Jurkat, Clone E6-1 (cell line): ENCODE data around the gene ATE1.
"Not testable (repeated sequence)": the region's sequence is repeated elsewhere in the genome, so short reads cannot be mapped to it uniquely, and the experiment has no call there.

ENCODE experiments used
- DNase-seq: peaks from one replicate; pipeline ENCODE4 v3.0.0-alpha.2; 2011; ENCODE audit warnings: low read depth, low spot score
- H3K4me3 ChIP-seq: 2 replicates; pipeline ENCODE4 v1.5.1; 2011; ENCODE audit warnings: mild to moderate bottlenecking, low read length, control low read depth, moderate library complexity

The ATE1 gene

DNA sequence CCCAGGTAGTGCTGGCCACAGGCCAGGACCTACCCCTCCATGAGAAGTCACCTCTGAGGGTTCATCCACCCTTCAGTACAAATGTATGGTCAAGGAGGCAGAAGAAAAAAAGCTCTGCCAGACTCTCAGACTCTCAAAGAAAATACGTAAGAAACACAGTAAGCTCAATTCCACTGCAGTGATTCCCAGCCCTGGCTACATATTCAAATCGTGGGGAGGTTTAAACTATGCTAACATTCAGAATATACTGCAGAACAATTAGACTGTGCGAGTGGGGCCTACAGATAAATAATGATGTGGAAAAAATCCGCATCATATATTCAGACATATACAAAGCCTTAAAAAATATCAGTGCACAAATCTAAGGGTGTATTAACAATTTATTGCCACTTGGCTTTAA, 162.6 kb downstream of the ATE1 start:
- no peak overlapping the region for H3K4me3 ChIP-seq
- DNase-seq: no peak

GRCh38 chr10:121764233-121764942, 163.4 kb downstream of the ATE1 start:
- DNase-seq: no peak
- no peak overlapping the region for H3K4me3 ChIP-seq

GRCh38 chr10:121757241-121757640, 170.6 kb downstream of the ATE1 start:
- not testable (repeated sequence) for H3K4me3 ChIP-seq, DNase-seq

DNA sequence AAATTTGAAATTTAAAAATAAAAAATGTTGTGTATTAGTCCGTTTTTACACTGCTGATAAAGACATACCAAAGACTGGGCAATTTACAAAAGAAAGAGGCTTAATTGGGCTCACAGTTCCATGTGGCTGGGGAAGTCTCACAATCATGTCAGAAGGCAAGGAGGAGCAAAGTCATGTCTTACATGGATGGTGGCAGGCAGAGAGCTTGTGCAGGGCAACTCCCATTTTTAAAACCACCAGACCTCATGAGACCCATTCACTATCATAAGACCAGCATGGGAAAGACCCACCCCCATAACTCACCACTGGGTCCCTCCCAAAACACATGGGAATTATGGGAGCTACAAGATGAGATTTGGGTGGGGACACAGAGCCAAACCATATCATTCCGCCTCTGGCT, 172.3 kb downstream of the ATE1 start:
- not testable (repeated sequence) for DNase-seq, H3K4me3 ChIP-seq

GRCh38 chr10:121754666-121755065, 173.2 kb downstream of the ATE1 start:
- DNase-seq: no peak
- no peak overlapping the region for H3K4me3 ChIP-seq

GRCh38 chr10:121753726-121754476, 173.9 kb downstream of the ATE1 start:
- DNase-seq: no peak
- H3K4me3 ChIP-seq: no peak overlapping the region

- no peak for DNase-seq
- no peak overlapping the region for H3K4me3 ChIP-seq
Measured at GRCh38 chr10:121751191-121751760, 176.6 kb downstream of the ATE1 start.

DNA sequence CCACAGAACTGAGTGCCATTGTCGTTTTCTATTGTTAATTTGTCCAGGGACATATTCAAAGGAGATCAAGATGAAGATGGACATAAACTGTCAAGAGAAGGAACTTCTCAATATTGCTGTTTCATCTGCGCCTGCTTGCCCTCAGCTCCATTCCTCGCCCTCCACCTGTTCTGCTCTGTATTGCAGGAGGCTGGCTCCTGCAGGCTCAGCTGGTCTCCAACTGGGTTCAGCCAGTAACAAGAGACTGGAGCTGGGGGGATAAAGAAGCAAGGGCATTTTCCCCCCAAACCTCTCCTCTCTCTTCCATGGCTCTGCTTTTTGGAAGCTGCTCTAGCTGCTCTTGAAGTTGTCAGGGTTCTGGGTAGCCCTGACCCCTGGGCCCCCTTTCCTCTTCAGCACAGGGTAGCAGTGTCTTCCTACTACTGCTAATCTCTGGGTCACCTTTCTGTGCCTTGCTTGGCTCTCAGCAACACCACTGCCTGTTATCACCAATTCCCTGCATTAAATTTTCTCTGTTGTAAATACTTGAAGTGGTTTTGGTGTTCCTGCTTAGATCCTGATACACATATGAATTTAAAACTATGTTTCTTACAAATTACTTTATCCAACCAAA, 180.6 kb downstream of the ATE1 start:
- no peak for DNase-seq
- no peak overlapping the region for H3K4me3 ChIP-seq

GRCh38 chr10:121741248-121741792, 186.5 kb downstream of the ATE1 start:
- DNase-seq: no peak
- no peak overlapping the region for H3K4me3 ChIP-seq

DNA sequence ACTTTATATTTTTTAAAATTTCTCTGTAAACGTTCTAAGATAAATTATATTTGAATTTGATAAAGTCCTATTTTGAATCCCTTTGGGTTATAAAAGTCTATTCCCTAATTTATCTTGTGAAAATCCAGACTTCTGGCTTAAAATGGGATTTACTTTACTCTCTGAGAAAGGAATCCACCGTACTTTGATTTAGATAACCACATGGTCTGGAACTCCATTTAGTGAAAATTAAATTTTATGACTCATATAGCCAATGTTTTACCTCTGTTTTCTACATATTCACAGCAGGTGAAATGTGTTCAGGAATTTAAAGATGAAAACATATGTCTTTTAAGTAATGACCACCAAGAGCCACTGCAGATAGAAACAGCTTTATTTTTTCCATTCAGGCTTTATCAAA, 187.8 kb downstream of the ATE1 start:
- no peak for DNase-seq
- no peak overlapping the region for H3K4me3 ChIP-seq

DNA sequence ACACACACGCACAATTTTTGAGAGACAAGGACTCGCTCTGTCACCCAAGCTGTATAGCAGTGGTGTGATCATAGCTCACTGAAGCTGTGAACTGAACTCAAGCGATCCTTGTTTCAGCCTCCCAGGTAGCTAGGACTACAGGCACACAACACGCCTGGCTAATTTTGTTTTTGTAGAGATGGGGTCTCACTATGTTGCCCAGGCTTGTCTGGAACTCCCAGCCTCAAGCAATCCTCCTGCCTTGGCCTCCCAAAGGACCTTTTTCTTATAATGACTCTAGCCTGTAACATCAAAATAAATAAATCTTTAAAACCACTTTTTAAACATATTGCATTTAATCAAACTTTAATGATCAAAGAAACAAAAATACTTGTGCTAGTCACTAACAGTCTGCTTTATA, 188.7 kb downstream of the ATE1 start:
- H3K4me3 ChIP-seq: no peak overlapping the region
- DNase-seq: no peak

DNA sequence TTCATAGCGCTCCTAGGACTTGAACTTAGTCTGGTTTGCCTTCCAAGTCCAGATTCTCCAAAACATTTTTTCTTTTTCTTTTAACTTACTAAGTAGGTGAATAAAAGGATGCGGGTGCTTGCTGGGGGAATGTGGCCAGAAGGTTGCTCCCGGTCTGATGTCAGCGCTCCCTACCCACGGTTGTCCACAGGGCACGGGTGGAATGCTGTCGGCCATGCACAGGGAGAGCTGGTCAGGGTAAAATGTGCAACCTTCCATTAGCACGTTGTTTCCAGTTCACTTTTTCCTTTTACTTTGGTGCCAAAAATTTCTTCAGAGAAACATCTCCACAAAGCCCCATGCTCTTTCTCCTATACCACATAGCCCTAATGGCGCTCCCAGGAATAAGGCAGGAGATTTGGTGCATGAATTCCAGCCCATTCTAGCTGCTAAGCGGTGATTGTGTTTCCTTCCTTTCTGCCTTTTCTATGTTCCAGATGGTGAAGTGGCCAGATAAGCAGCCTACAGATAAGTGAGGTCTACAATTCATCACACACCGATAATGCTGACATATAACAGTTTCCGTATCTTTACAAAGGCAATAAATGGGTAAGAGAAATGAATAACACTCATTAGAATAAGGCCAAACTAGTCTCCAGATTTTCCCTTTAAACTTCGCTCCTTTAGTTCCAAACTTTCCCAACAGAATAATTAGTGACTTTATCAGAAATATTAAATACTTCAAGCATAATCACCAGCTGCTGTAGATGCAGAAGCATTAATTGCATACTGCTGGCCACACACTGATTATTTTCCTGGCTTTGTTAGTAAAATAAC, 191.3 kb downstream of the ATE1 start:
- no peak overlapping the region for H3K4me3 ChIP-seq
- DNase-seq: no peak

DNA sequence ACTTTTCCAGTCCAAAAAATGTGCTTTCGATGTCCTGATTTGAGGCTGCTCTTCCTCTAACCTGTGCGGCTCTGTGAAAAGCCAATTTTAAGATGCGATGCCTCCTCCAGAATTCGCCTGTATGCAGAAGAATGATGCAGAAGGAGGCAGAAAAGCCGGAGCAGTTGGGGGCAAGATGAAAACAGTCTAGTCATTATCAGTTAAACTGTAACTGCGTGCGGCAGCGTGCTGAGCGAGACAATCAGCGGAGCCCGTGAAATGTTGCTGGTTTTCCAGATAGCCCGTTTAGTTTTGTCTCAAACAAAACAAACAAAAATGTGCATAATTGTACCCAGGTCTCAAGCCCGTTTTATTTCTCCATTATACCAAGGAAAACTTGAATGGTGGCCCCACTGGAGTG, 192.6 kb downstream of the ATE1 start:
- H3K4me3 ChIP-seq: no peak overlapping the region
- DNase-seq: no peak

DNA sequence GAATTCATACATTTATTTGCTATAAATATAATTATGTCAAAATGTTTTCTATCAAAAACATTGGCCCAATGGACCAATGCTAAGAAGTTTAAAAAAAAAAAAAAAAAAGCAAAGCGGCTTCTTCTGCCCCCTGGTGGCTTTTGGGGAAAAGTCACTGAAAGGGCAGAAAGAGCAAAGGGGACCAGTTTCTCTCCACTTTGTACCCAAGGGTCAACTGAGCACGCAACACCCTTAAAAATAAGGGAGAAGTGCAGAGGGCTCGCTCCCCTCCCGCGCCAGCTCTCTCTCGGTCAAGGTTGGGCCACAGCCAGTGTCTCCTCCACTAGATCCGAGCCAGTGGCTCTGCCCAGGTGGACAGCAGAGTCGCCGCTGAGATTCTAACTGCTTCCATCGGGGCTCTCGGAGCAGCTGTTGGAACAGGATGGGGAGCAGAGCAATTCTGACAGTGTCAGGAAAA, 193.2 kb downstream of the ATE1 start:
- no peak for DNase-seq
- no peak overlapping the region for H3K4me3 ChIP-seq

GRCh38 chr10:121732656-121733445, 195.0 kb downstream of the ATE1 start:
- DNase-seq: no peak
- no peak overlapping the region for H3K4me3 ChIP-seq

GRCh38 chr10:121732172-121732571, 195.7 kb downstream of the ATE1 start:
- H3K4me3 ChIP-seq: no peak overlapping the region
- DNase-seq: no peak

- no peak for DNase-seq
Measured at GRCh38 chr10:121724282-121724681, 203.5 kb downstream of the ATE1 start.

GRCh38 chr10:121722665-121723064, 205.2 kb downstream of the ATE1 start:
- no peak for DNase-seq
- H3K4me3 ChIP-seq: no peak overlapping the region

More at GRCh38 chr10:121724282-121724681, 203.5 kb downstream of the ATE1 start:
- H3K4me3 ChIP-seq: no peak overlapping the region
